Endothelial cell of umbilical vein (primary cell): ENCODE measurements around the gene ATP9B. TPM values are rescaled to one million over a fixed set of nuclear protein-coding genes. Genes with fewer than 3 reads are reported as not detected.

Experiments used
- BruUV-seq: library from RNA; stranded (reverse); fragments of 400-500 nt; replicated peaks from 2 replicates; lab custom pipeline; 2021; lab: Mats Ljungman, UMichigan
- CTCF ChIA-PET: fragments of 300-600, 350-600 bp; sonication (Branson Sonifier 250); formaldehyde crosslinking; loops from one replicate; lab custom pipeline; 2021; ENCODE audit warnings: antibody characterized with exemption, inconsistent platforms; lab: Charles Lee
- POLR2A ChIA-PET: fragments of 300-600, 350-600 bp; sonication (Branson Sonifier 250); formaldehyde crosslinking; loops from one replicate; lab custom pipeline; 2021; ENCODE audit warnings: antibody characterized with exemption, inconsistent platforms; lab: Charles Lee
- DNase-seq: peaks from one replicate; pipeline ENCODE4 v3.0.0-alpha.2; 2011; ENCODE audit warnings: low read depth, low spot score
- FAIRE-seq: peaks from 2 replicates; lab custom pipeline; 2011; peaks lifted over from hg19 to GRCh38; lab: Jason Lieb, UNC
- H2AFZ ChIP-seq: 2 replicates; pipeline ENCODE4 v1.6.0; 2012; ENCODE audit warnings: low read depth, low read length, control low read depth, inconsistent platforms
- H3K27ac ChIP-seq: 2 replicates; pipeline ENCODE4 v1.5.1; 2011; ENCODE audit warnings: low read depth, mild to moderate bottlenecking, control low read depth, low read length, moderate library complexity; ENCODE audit not compliant: insufficient read depth
- H3K27me3 ChIP-seq, 2 experiments: 2 replicates each; pipeline versions ENCODE4 v1.6.0 to v1.6.1; 2011; ENCODE audit warnings: low read length in 2 of 2, mixed read lengths in 1 of 2; ENCODE audit not compliant: control insufficient read depth in 2 of 2, insufficient read depth in 2 of 2
- H3K36me3 ChIP-seq, 2 experiments: 2 replicates in 1 of 2; 3 replicates in 1 of 2; pipeline ENCODE4 v1.5.1; 2011; ENCODE audit warnings: low read length in 2 of 2, mild to moderate bottlenecking in 1 of 2, moderate library complexity in 1 of 2; ENCODE audit not compliant: control insufficient read depth in 2 of 2, insufficient read depth in 2 of 2; ENCODE audit errors: extremely low read depth in 1 of 2
- H3K4me1 ChIP-seq: 3 replicates; pipeline ENCODE4 v1.5.1; 2011; ENCODE audit warnings: mild to moderate bottlenecking, low read length; ENCODE audit not compliant: control insufficient read depth, insufficient read depth; ENCODE audit errors: extremely low read depth
- H3K4me2 ChIP-seq: 2 replicates; pipeline ENCODE4 v1.6.1; 2011; ENCODE audit warnings: low read length, control low read depth, mixed read lengths; ENCODE audit not compliant: insufficient read depth
- H3K4me3 ChIP-seq, 3 experiments: fragments of 200-600 bp in 1 of 3; sonication (generic), shearing (Covaris generic) in 1 of 3; replicated peaks in 1 of 3; 2 replicates each; pipeline ENCODE4 v1.5.1; 2011 to 2016; ENCODE audit warnings: control low read depth in 3 of 3, low read length in 3 of 3, mild to moderate bottlenecking in 2 of 3, inconsistent platforms in 1 of 3, low read depth in 1 of 3, moderate library complexity in 1 of 3; ENCODE audit not compliant: insufficient read depth in 1 of 3
- H3K79me2 ChIP-seq: 2 replicates; pipeline ENCODE4 v1.6.0; 2012; ENCODE audit warnings: low read length, inconsistent platforms; ENCODE audit not compliant: control insufficient read depth, insufficient read depth
- H3K9ac ChIP-seq: replicated peaks from 2 replicates; pipeline ENCODE3; 2011; ENCODE audit warnings: low read length, control low read depth; ENCODE audit not compliant: insufficient read depth; ENCODE audit errors: extremely low read depth
- H3K9me1 ChIP-seq: replicated peaks from 3 replicates; pipeline ENCODE4 v1.6.0; 2011; ENCODE audit warnings: mild to moderate bottlenecking, low read length; ENCODE audit not compliant: control insufficient read depth, insufficient read depth; ENCODE audit errors: extremely low read depth
- H3K9me3 ChIP-seq: replicated peaks from 2 replicates; pipeline ENCODE4 v1.5.1; 2012; ENCODE audit warnings: low read length, inconsistent platforms; ENCODE audit not compliant: control insufficient read depth, insufficient read depth
- H4K20me1 ChIP-seq: replicated peaks from 2 replicates; pipeline ENCODE3; 2011; ENCODE audit warnings: mild to moderate bottlenecking, low read length; ENCODE audit not compliant: control insufficient read depth, insufficient read depth; ENCODE audit errors: extremely low read depth
- EZH2 ChIP-seq: IDR thresholded peaks from 2 replicates; pipeline ENCODE4 v1.6.1; 2012; ENCODE audit warnings: borderline replicate concordance, low read depth, mild to moderate bottlenecking, moderate library complexity, low read length, inconsistent platforms; ENCODE audit not compliant: severe bottlenecking
- FOS ChIP-seq: IDR thresholded peaks from 2 replicates; pipeline ENCODE4 v1.6.1; 2011; ENCODE audit warnings: mild to moderate bottlenecking, low read length, moderate library complexity, borderline replicate concordance; ENCODE audit not compliant: insufficient read depth
- GATA2 ChIP-seq: IDR thresholded peaks from 2 replicates; pipeline ENCODE4 v1.7.0; 2011; ENCODE audit warnings: low read depth, mild to moderate bottlenecking, moderate library complexity, mixed read lengths, low read length; ENCODE audit not compliant: insufficient read length, insufficient read depth
- JUN ChIP-seq: IDR thresholded peaks from 2 replicates; pipeline ENCODE4 v1.6.1; 2011; ENCODE audit warnings: borderline replicate concordance, low read depth; ENCODE audit not compliant: insufficient read length, insufficient read depth
- MYC ChIP-seq: IDR thresholded peaks from one replicate; pipeline ENCODE4 v1.6.1; 2011; ENCODE audit warnings: mild to moderate bottlenecking, low read depth, low read length
- POLR2A ChIP-seq: IDR thresholded peaks from 2 replicates; pipeline ENCODE4 v1.6.1; 2012; ENCODE audit warnings: low read depth, mild to moderate bottlenecking, control low read depth, low read length
- POLR2AphosphoS5 ChIP-seq: IDR thresholded peaks from 2 replicates; pipeline ENCODE4 v1.6.1; 2012; ENCODE audit warnings: low read depth, mild to moderate bottlenecking, control low read depth, low read length, moderate library complexity; ENCODE audit not compliant: insufficient read depth
- dilution Hi-C: fragments of 300-500 bp; cut with MboI; formaldehyde crosslinking; loops from one replicate; pipeline ENCODE4 v1.15.0; 2019; ENCODE audit warnings: low sequenced_read_pairs; ENCODE audit not compliant: extremely low pct_ligation_motif_present
- intact Hi-C: fragments of 100-400 bp; cut with micrococcal nuclease; formaldehyde crosslinking; loops from one replicate; pipeline ENCODE4 v1.10.0; 2022
- polyA plus RNA-seq, 4 experiments: library from polyadenylated mRNA; depleted of rRNA in 3 of 4; stranded (reverse) in 3 of 4; unstranded in 1 of 4; fragments of >200 nt; gene quantifications; 2 replicates each; pipeline versions ENCODE4 v1.2.1 to v1.2.3, GENCODE V29; 2011 to 2012; ENCODE audit warnings: missing spikeins in 1 of 4
- total RNA-seq: library from RNA; stranded (reverse); gene quantifications from 2 replicates; pipeline ENCODE4 v1.2.3, GENCODE V29; 2021
- TF ChIP-seq, protein P1 (sequence below), 2 donors: IDR thresholded peaks; 1 replicate in 1 of 2; 2 replicates in 1 of 2; pipeline ENCODE4 v1.5.1; 2011; ENCODE audit warnings: low read length in 2 of 2, mild to moderate bottlenecking in 2 of 2, moderate library complexity in 2 of 2, control low read depth in 1 of 2, inconsistent platforms in 1 of 2, low read depth in 1 of 2; ENCODE audit not compliant: insufficient read depth in 1 of 2; ENCODE audit errors: extremely low read depth in 1 of 2
- TF ChIP-seq, protein P2 (sequence below): IDR thresholded peaks from 2 replicates; pipeline ENCODE4 v1.6.1; 2011; ENCODE audit not compliant: insufficient read depth, insufficient read length

Gene ATP9B
- total and polyA plus RNA-seq, 2 donors (not counting 3 experiments of a cell fraction or from before 2014, with no cell fraction given) = 14.6 to 18.2 TPM

DNA sequence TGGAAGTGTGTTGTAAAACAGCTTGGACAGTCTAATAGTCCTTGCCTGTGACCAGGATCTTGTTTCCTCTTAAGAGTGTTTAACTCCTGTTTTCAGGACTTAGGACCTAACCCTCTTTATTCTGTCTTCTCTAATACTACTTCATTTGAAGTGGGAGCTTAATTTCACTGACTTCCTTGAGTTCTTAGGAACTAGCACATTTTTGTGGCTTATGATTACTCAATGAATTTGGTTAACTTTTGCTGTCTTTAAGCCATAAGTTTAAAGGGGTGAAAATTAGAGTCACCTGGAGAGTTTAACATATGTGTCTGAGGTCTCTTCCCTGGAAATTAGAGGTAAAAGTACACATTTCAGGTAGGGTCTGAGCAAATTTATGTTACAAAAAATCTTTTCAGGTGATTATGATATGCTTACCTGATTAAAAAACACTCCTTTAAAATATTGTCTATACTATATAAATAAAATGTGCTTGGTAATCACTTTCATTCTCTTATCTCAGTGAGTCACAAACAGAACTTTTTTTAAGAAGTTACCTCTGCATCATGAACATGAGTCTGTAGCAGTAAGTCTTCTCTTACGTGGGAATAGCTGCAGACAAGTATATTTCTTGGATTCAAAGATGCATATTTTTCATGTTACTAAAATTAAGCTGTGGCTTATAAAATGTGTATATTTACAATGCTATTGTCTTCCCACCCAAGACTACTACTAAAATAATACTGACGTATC, 52.7 kb downstream of the ATP9B start:
- no peak overlapping the region for H3K4me3 ChIP-seq
- DNase-seq (no peak), FAIRE-seq (no peak)
- H2AFZ ChIP-seq = no peak overlapping the region
- peaks cover 5% of the 10 kb centered on the region for H3K4me1 ChIP-seq
- H3K9me1 ChIP-seq = no peaks in the 10 kb centered on the region
- TF ChIP-seq GATA2 = no peak
- no peak for TF ChIP-seq JUN
- no peak for TF ChIP-seq POLR2A
- TF ChIP-seq, protein P1, sequence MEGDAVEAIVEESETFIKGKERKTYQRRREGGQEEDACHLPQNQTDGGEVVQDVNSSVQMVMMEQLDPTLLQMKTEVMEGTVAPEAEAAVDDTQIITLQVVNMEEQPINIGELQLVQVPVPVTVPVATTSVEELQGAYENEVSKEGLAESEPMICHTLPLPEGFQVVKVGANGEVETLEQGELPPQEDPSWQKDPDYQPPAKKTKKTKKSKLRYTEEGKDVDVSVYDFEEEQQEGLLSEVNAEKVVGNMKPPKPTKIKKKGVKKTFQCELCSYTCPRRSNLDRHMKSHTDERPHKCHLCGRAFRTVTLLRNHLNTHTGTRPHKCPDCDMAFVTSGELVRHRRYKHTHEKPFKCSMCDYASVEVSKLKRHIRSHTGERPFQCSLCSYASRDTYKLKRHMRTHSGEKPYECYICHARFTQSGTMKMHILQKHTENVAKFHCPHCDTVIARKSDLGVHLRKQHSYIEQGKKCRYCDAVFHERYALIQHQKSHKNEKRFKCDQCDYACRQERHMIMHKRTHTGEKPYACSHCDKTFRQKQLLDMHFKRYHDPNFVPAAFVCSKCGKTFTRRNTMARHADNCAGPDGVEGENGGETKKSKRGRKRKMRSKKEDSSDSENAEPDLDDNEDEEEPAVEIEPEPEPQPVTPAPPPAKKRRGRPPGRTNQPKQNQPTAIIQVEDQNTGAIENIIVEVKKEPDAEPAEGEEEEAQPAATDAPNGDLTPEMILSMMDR (IDR thresholded peaks at IDR 0.05; ENCODE audit: extremely low read depth in 1 of 2, insufficient read depth in 1 of 2, low read depth in 1 of 2, low read length in 2 of 2) = no peak
- TF ChIP-seq, protein P2, sequence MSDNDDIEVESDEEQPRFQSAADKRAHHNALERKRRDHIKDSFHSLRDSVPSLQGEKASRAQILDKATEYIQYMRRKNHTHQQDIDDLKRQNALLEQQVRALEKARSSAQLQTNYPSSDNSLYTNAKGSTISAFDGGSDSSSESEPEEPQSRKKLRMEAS = no peak
- TF ChIP-seq POLR2AphosphoS5 = no peak
- TF ChIP-seq MYC = no peak
- TF ChIP-seq FOS = no peak
- no peak for TF ChIP-seq EZH2
- ChIA-PET CTCF (no interaction called here), POLR2A (no interaction called here)
- H3K4me2 ChIP-seq = no peak overlapping the region
- no peaks in the 10 kb centered on the region for H3K27me3 ChIP-seq
- no peaks in the 10 kb centered on the region for H3K9me3 ChIP-seq
- H3K36me3 ChIP-seq = peaks cover 0 to 5% of the 10 kb centered on the region in 2 experiments
- dilution Hi-C loops (no loop called here), intact Hi-C loops (no loop called here)
- H3K27ac ChIP-seq = no peak overlapping the region
- no peaks in the 10 kb centered on the region for H4K20me1 ChIP-seq
- no peak overlapping the region for H3K9ac ChIP-seq
- no peaks in the 10 kb centered on the region for H3K79me2 ChIP-seq
- BruUV-seq = no TSS peak
